CD4-positive, alpha-beta T cell (primary cell): ENCODE measurements around the gene BACE1-AS. TPM values are rescaled to one million over a fixed set of nuclear protein-coding genes. Genes with fewer than 3 reads are reported as not detected.

ENCODE experiments used
- ATAC-seq: fragments of 200-7000 bp; cut with Tn5 transposase; one replicate; pipeline ENCODE4 v1.10.0; 2022; ENCODE audit warnings: mild to moderate bottlenecking; ENCODE audit not compliant: poor library complexity
- CTCF ChIA-PET: fragments of 350-600 bp; sonication (Branson Sonifier 250); formaldehyde crosslinking; loops from one replicate; lab custom pipeline; 2021; ENCODE audit warnings: antibody characterized with exemption, inconsistent platforms; lab: Charles Lee
- POLR2A ChIA-PET: fragments of 350-600 bp; sonication (Branson Sonifier 250); formaldehyde crosslinking; loops from one replicate; lab custom pipeline; 2021; ENCODE audit warnings: antibody characterized with exemption, inconsistent platforms; lab: Charles Lee
- DNase-seq, 14 experiments: peaks; one replicate each; pipeline ENCODE4 v3.0.0-alpha.2; 2013 to 2020; ENCODE audit warnings: mixed read lengths in 2 of 14
- H3K27ac ChIP-seq, 2 donors: one replicate each; pipeline versions ENCODE4 v1.5.1 to v1.7.0; 2013; ENCODE audit warnings: low read length in 2 of 2, low read depth in 1 of 2, mild to moderate bottlenecking in 1 of 2
- H3K27me3 ChIP-seq, 2 experiments: 1 replicate in 1 of 2; 2 replicates in 1 of 2; pipeline versions ENCODE4 v1.6.1 to v1.7.0; 2013; ENCODE audit warnings: low read length in 2 of 2, control low read depth in 1 of 2, mild to moderate bottlenecking in 1 of 2, moderate library complexity in 1 of 2; ENCODE audit not compliant: insufficient read depth in 2 of 2, control insufficient read depth in 1 of 2
- H3K36me3 ChIP-seq: one replicate; pipeline ENCODE4 v1.6.1; 2013; ENCODE audit warnings: low read length, control low read depth; ENCODE audit not compliant: insufficient read depth
- H3K4me1 ChIP-seq: one replicate; pipeline ENCODE4 v1.6.1; 2013; ENCODE audit warnings: low read length, control low read depth; ENCODE audit not compliant: insufficient read depth
- H3K4me3 ChIP-seq: one replicate; pipeline ENCODE4 v1.5.1; 2013; ENCODE audit warnings: mild to moderate bottlenecking, low read length, moderate library complexity
- H3K9me3 ChIP-seq, 2 experiments: 1 replicate in 1 of 2; 2 replicates in 1 of 2; pipeline versions ENCODE4 v1.6.1 to v1.7.0; 2013; ENCODE audit warnings: low read length in 2 of 2, mild to moderate bottlenecking in 2 of 2, control low read depth in 1 of 2, moderate library complexity in 1 of 2; ENCODE audit not compliant: control insufficient read depth in 1 of 2, insufficient read depth in 1 of 2
- H3K27ac Mint-ChIP-seq: one replicate; pipeline ENCODE4 v1.8.0; 2020; ENCODE audit warnings: mixed read lengths
- H3K27me3 Mint-ChIP-seq: one replicate; pipeline ENCODE4 v1.8.0; 2021; ENCODE audit warnings: mixed read lengths
- H3K36me3 Mint-ChIP-seq: one replicate; pipeline ENCODE4 v1.8.0; 2021; ENCODE audit warnings: low read depth, mixed read lengths
- H3K4me1 Mint-ChIP-seq: one replicate; pipeline ENCODE4 v1.8.0; 2021; ENCODE audit warnings: low read depth, mixed read lengths
- H3K4me3 Mint-ChIP-seq: one replicate; pipeline ENCODE4 v1.8.0; 2020; ENCODE audit warnings: mild to moderate bottlenecking, mixed read lengths
- H3K9me3 Mint-ChIP-seq: one replicate; pipeline ENCODE4 v1.8.0; 2020; ENCODE audit warnings: mixed read lengths
- CTCF ChIP-seq: fragments of 200-600 bp; IDR thresholded peaks from one replicate; pipeline ENCODE4 v1.8.0; 2022; ENCODE audit warnings: antibody characterized with exemption, mild to moderate bottlenecking
- intact Hi-C, 2 experiments: fragments of 100-400 bp; cut with DNase I in 1 of 2; cut with micrococcal nuclease in 1 of 2; formaldehyde crosslinking; loops; one replicate each; pipeline versions ENCODE4 v1.15.1 to v1.9.0; 2023 to 2025; cut with DNase I, micrococcal nuclease
- total RNA-seq, 174 experiments: library from RNA in 2 of 174; stranded (reverse) in 2 of 174; gene quantifications; one replicate each; pipeline ENCODE4 v1.2.3 and lab custom pipeline; 2021 to 2026

BACE1-AS gene
- total RNA-seq, 2 experiments from 2014 or later: 0.99 to 1.2 TPM

DNA sequence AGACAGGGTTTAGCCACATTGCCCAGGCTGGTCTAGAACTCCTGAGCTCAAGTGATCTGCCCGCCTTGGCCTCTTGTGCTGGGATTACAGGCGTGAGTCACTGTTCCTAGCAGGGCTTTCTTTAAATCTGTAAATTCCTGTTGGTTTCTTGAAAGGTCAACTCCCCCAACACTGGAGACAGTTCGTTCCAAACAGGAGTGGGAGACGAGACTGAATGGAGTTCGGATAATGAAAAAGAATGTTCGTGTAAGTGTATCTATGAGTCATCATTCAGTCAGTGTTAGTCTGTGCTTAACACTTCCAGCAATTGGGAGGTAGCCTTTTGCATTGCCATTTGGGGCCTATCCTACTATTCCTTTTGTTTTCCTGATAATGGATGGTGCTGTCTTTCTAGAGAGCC, 10.0 kb upstream of the BACE1-AS start:
- Mint-ChIP-seq H3K4me1 (peaks cover 32% of the 10 kb centered on the region), H3K27me3 (no peaks in the 10 kb centered on the region), H3K27ac (peak overlapping the region; percentile 78), H3K4me3 (peak overlapping the region; percentile 83), H3K9me3 (no peaks in the 10 kb centered on the region), H3K36me3 (peaks cover 72% of the 10 kb centered on the region)
- Histone ChIP-seq H3K9me3 (no peaks in the 10 kb centered on the region), H3K4me1 (peaks cover 40% of the 10 kb centered on the region), H3K27me3 (no peaks in the 10 kb centered on the region), H3K27ac (no peak overlapping the region), H3K36me3 (peaks cover 46% of the 10 kb centered on the region), H3K4me3 (peak overlapping the region; percentile 50)
- no peak for DNase-seq
- intact Hi-C loops: no loop called here
- ChIA-PET POLR2A (interaction anchor here (0.6 to 1.9 kb wide), 2 partner anchors 47 to 49 kb away, joined by 3 to 7 read pairs; partner anchors contain the start of genes CEP164 and PCSK7), CTCF (no interaction called here)
- no peak for ATAC-seq
- no peak for TF ChIP-seq CTCF

GRCh38 chr11:117281869-117282268, 9.3 kb upstream of the BACE1-AS start:
- peak overlapping the region; percentile 46 for H3K4me3 Mint-ChIP-seq
- H3K4me3 ChIP-seq: no peak overlapping the region
- ATAC-seq (no peak), DNase-seq (no peak)
- no peak overlapping the region for H3K27ac ChIP-seq
- no peaks in the 10 kb centered on the region for H3K9me3 ChIP-seq
- ChIA-PET CTCF (no interaction called here), POLR2A (no interaction called here)
- H3K4me1 ChIP-seq: peaks cover 39% of the 10 kb centered on the region
- H3K4me1 Mint-ChIP-seq: peaks cover 32% of the 10 kb centered on the region
- peaks cover 53% of the 10 kb centered on the region for H3K36me3 ChIP-seq
- peaks cover 79% of the 10 kb centered on the region for H3K36me3 Mint-ChIP-seq
- H3K27ac Mint-ChIP-seq: peak overlapping the region; percentile 78
- no peaks in the 10 kb centered on the region for H3K27me3 Mint-ChIP-seq
- intact Hi-C loops: no loop called here
- TF ChIP-seq CTCF: no peak
- no peaks in the 10 kb centered on the region for H3K27me3 ChIP-seq
- no peaks in the 10 kb centered on the region for H3K9me3 Mint-ChIP-seq

GRCh38 chr11:117282956-117283355, 8.2 kb upstream of the BACE1-AS start:
- Mint-ChIP-seq H3K4me1 (peaks cover 32% of the 10 kb centered on the region), H3K36me3 (peaks cover 84% of the 10 kb centered on the region), H3K4me3 (no peak overlapping the region), H3K9me3 (no peaks in the 10 kb centered on the region), H3K27me3 (no peaks in the 10 kb centered on the region), H3K27ac (no peak overlapping the region)
- intact Hi-C loops: no loop called here
- DNase-seq (no peak), ATAC-seq (no peak)
- Histone ChIP-seq H3K4me3 (no peak overlapping the region), H3K4me1 (peaks cover 48% of the 10 kb centered on the region), H3K36me3 (peaks cover 55% of the 10 kb centered on the region), H3K9me3 (no peaks in the 10 kb centered on the region), H3K27me3 (no peaks in the 10 kb centered on the region), H3K27ac (no peak overlapping the region)
- ChIA-PET POLR2A (no interaction called here), CTCF (no interaction called here)
- no peak for TF ChIP-seq CTCF
